Measurements from ENCODE around the gene INSR.

The INSR gene

GRCh38 chr19:7294558-7295212 is 471 bp upstream of the INSR start:
- peak; percentile 0 for DNase-seq

GRCh38 chr19:7292950-7293761 is 1.1 kb downstream of the INSR start:
- no peak for DNase-seq

- DNase-seq: no peak
These were observed 1.8 kb downstream of the INSR start for GRCh38 chr19:7292352-7292949.

- no peak for DNase-seq
These were observed 5.2 kb downstream of the INSR start for GRCh38 chr19:7288977-7289376.

- no peak for DNase-seq
These were observed 6.1 kb downstream of the INSR start for GRCh38 chr19:7288131-7288530.

- DNase-seq: no peak
These were observed 6.5 kb downstream of the INSR start for GRCh38 chr19:7287722-7288121.

- DNase-seq: no peak
These were observed 13.1 kb downstream of the INSR start for GRCh38 chr19:7280940-7281666.

- DNase-seq: peak; percentile 4
These were observed 21.2 kb downstream of the INSR start for GRCh38 chr19:7272856-7273578.

- no peak for DNase-seq
These were observed 25.5 kb downstream of the INSR start for GRCh38 chr19:7268705-7269098.

GRCh38 chr19:7267792-7268704 is 26.2 kb downstream of the INSR start:
- DNase-seq: no peak

GRCh38 chr19:7266832-7267231 is 27.4 kb downstream of the INSR start:
- DNase-seq: no peak

GRCh38 chr19:7265963-7266362 is 28.3 kb downstream of the INSR start:
- DNase-seq: no peak

- no peak for DNase-seq
These were observed 29.4 kb downstream of the INSR start for GRCh38 chr19:7264858-7265257.

- DNase-seq: no peak
These were observed 30.7 kb downstream of the INSR start for GRCh38 chr19:7263521-7263920.

GRCh38 chr19:7263066-7263465 is 31.1 kb downstream of the INSR start:
- DNase-seq: no peak

GRCh38 chr19:7262470-7262869 is 31.7 kb downstream of the INSR start:
- no peak for DNase-seq

GRCh38 chr19:7260161-7260560 is 34.1 kb downstream of the INSR start:
- DNase-seq: no peak

GRCh38 chr19:7258840-7259395 is 35.3 kb downstream of the INSR start:
- DNase-seq: no peak

GRCh38 chr19:7258041-7258839 is 36.0 kb downstream of the INSR start:
- no peak for DNase-seq

Measured in NCI-H187 treated with DMSO at 0.1 percent for 48 hours (cell line).